Neural cell (in vitro differentiated cells): ENCODE data around the gene MINDY4. TPM values are rescaled to one million over a fixed set of nuclear protein-coding genes. Genes with fewer than 3 reads are reported as not detected.

ENCODE experiments used
- H2AFZ ChIP-seq: fragments of 200-600, 300-800 bp; sonication (generic), shearing (Covaris generic); 2 replicates; pipeline ENCODE4 v1.6.0; 2014; ENCODE audit warnings: low read depth, mild to moderate bottlenecking, antibody characterized with exemption, low read length, moderate library complexity
- H3F3A ChIP-seq: fragments of 200-600 bp; shearing (Covaris generic); 2 replicates; pipeline ENCODE4 v1.6.1; 2016; ENCODE audit warnings: mild to moderate bottlenecking, moderate library complexity, mixed read lengths, antibody characterized with exemption, low read length; ENCODE audit not compliant: insufficient read depth, poor library complexity, severe bottlenecking
- H3K27ac ChIP-seq: fragments of 200-600, 300-800 bp; sonication (generic), shearing (Covaris generic); 2 replicates; pipeline ENCODE4 v1.5.1; 2014; ENCODE audit warnings: mild to moderate bottlenecking, low read length, moderate library complexity
- H3K27me3 ChIP-seq: fragments of 300-800, 200-600 bp; sonication (generic), shearing (Covaris generic); 2 replicates; pipeline ENCODE4 v1.6.0; 2014; ENCODE audit warnings: mild to moderate bottlenecking, low read depth, low read length, moderate library complexity; ENCODE audit not compliant: insufficient read depth
- H3K36me3 ChIP-seq: fragments of 300-800, 200-600 bp; sonication (generic), shearing (Covaris generic); 2 replicates; pipeline ENCODE4 v1.5.1; 2014; ENCODE audit warnings: mild to moderate bottlenecking, antibody characterized with exemption, low read length, moderate library complexity; ENCODE audit not compliant: insufficient read depth
- H3K4me2 ChIP-seq: fragments of 300-800, 200-600 bp; sonication (generic), shearing (Covaris generic); 2 replicates; pipeline ENCODE4 v1.6.0; 2014; ENCODE audit warnings: mild to moderate bottlenecking, low read length
- H3K4me3 ChIP-seq: fragments of 300-800, 200-600 bp; sonication (generic), shearing (Covaris generic); 2 replicates; pipeline ENCODE4 v1.5.1; 2014; ENCODE audit warnings: mild to moderate bottlenecking, low read length, moderate library complexity
- H3K79me2 ChIP-seq: fragments of 200-600 bp; shearing (Covaris generic); replicated peaks from 2 replicates; pipeline ENCODE4 v1.6.0; 2014; ENCODE audit warnings: mild to moderate bottlenecking, low read length, moderate library complexity; ENCODE audit not compliant: insufficient read depth
- H3K9ac ChIP-seq: fragments of 300-800, 200-600 bp; sonication (generic), shearing (Covaris generic); 2 replicates; pipeline ENCODE4 v1.6.1; 2016; ENCODE audit warnings: mild to moderate bottlenecking, low read length, mixed read lengths
- H3K9me2 ChIP-seq: fragments of 200-600 bp; shearing (Covaris generic); 2 replicates; pipeline ENCODE4 v1.6.1; 2016; ENCODE audit warnings: mild to moderate bottlenecking, low read length, mixed read lengths; ENCODE audit not compliant: insufficient read depth
- H3K9me3 ChIP-seq: fragments of 200-600, 300-800 bp; sonication (generic), shearing (Covaris generic); 2 replicates; pipeline ENCODE4 v1.6.1; 2016; ENCODE audit warnings: mild to moderate bottlenecking, mixed run types, low read length, moderate library complexity, mixed read lengths
- H4K20me1 ChIP-seq: fragments of 200-600 bp; shearing (Covaris generic); 2 replicates; pipeline ENCODE4 v1.6.1; 2016; ENCODE audit warnings: mild to moderate bottlenecking, mixed run types; ENCODE audit not compliant: insufficient read depth
- EP300 ChIP-seq: fragments of 450-650 bp; conservative IDR thresholded peaks from 2 replicates; pipeline ENCODE4 v1.6.1; 2014; ENCODE audit warnings: antibody characterized with exemption, mild to moderate bottlenecking, moderate library complexity; ENCODE audit not compliant: poor library complexity, severe bottlenecking
- EZH2 ChIP-seq: fragments of 200-600, 300-800 bp; shearing (Covaris generic), sonication (generic); IDR thresholded peaks from 2 replicates; pipeline ENCODE4 v1.6.1; 2014; ENCODE audit warnings: antibody characterized with exemption, low read length, borderline replicate concordance, mild to moderate bottlenecking; ENCODE audit not compliant: insufficient read depth, poor library complexity, severe bottlenecking
- MXI1 ChIP-seq: fragments of 450-650 bp; conservative IDR thresholded peaks from 2 replicates; pipeline ENCODE4 v1.6.1; 2014; ENCODE audit warnings: antibody characterized with exemption, mild to moderate bottlenecking; ENCODE audit not compliant: poor library complexity, severe bottlenecking
- POLR2AphosphoS5 ChIP-seq: IDR thresholded peaks from 2 replicates; pipeline ENCODE4 v1.6.1; 2012
- RAD21 ChIP-seq: fragments of 450-650 bp; conservative IDR thresholded peaks from 2 replicates; pipeline ENCODE4 v1.6.1; 2014; ENCODE audit warnings: antibody characterized with exemption, mild to moderate bottlenecking, moderate library complexity
- SMC3 ChIP-seq: fragments of 450-650 bp; conservative IDR thresholded peaks from 2 replicates; pipeline ENCODE4 v1.6.1; 2014; ENCODE audit warnings: antibody characterized with exemption, mild to moderate bottlenecking, moderate library complexity; ENCODE audit not compliant: poor library complexity
- TAF1 ChIP-seq: IDR thresholded peaks from 2 replicates; pipeline ENCODE4 v1.6.1; 2012; ENCODE audit warnings: low read depth
- polyA plus RNA-seq: library from polyadenylated mRNA; depleted of rRNA; stranded (reverse); fragments of >200 nt; gene quantifications from 2 replicates; pipeline ENCODE4 v1.2.3, GENCODE V29; 2014
- TF ChIP-seq, protein P1 (sequence below): fragments of 450-650 bp; IDR thresholded peaks from 2 replicates; pipeline ENCODE4 v1.5.1; 2014; ENCODE audit warnings: antibody characterized with exemption, mild to moderate bottlenecking, moderate library complexity; ENCODE audit not compliant: poor library complexity, severe bottlenecking
- TF ChIP-seq, protein P2 (sequence below): IDR thresholded peaks from 2 replicates; pipeline ENCODE4 v1.6.1; 2012; ENCODE audit warnings: borderline replicate concordance

Gene MINDY4
- polyA plus RNA-seq, 1 donor from 2014 or later: 1.0 TPM

DNA sequence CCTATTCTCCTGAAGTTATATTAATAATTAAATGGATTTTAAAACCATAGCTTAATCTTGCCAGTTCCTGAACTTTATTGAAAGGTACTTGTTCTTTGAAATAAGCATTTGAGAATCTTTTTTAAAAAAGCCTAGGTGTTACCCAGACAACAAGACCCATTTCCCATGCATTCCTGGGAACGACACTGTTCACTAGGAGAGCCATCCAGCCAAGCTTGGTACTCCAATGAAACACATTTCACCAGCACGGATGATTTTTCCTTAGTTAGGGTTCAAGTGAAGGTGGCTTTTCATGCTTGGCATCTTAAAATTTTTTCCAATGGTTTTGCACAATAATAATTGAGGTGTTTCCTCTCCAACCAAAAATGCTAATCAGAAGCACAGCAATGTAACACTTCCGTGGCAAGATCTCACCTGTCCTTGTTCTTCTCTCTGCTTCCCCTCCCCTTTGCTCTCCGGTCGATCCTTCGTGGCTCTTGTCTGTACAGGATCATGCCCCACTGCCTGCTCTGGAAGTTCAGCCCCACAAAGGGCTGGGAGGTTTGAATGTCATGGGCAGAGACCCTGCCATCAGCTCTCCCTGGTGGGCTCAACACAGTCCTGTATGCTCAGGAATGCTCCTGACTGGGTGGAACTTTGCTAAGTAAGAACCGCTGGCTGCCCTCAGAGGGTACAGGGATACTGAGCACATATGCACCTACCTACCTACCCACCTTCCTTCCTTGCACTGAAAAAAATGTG is 70.8 kb downstream of the MINDY4 start:
- no peaks in the 10 kb centered on the region for H4K20me1 ChIP-seq
- H3K27me3 ChIP-seq: no peaks in the 10 kb centered on the region
- no peak overlapping the region for H3K27ac ChIP-seq
- no peak for TF ChIP-seq TAF1
- TF ChIP-seq, protein P1, sequence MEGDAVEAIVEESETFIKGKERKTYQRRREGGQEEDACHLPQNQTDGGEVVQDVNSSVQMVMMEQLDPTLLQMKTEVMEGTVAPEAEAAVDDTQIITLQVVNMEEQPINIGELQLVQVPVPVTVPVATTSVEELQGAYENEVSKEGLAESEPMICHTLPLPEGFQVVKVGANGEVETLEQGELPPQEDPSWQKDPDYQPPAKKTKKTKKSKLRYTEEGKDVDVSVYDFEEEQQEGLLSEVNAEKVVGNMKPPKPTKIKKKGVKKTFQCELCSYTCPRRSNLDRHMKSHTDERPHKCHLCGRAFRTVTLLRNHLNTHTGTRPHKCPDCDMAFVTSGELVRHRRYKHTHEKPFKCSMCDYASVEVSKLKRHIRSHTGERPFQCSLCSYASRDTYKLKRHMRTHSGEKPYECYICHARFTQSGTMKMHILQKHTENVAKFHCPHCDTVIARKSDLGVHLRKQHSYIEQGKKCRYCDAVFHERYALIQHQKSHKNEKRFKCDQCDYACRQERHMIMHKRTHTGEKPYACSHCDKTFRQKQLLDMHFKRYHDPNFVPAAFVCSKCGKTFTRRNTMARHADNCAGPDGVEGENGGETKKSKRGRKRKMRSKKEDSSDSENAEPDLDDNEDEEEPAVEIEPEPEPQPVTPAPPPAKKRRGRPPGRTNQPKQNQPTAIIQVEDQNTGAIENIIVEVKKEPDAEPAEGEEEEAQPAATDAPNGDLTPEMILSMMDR: no peak
- TF ChIP-seq POLR2AphosphoS5: no peak
- no peak for TF ChIP-seq SMC3
- no peak for TF ChIP-seq EZH2
- no peak for TF ChIP-seq EP300
- no peak for TF ChIP-seq RAD21
- TF ChIP-seq, protein P2, sequence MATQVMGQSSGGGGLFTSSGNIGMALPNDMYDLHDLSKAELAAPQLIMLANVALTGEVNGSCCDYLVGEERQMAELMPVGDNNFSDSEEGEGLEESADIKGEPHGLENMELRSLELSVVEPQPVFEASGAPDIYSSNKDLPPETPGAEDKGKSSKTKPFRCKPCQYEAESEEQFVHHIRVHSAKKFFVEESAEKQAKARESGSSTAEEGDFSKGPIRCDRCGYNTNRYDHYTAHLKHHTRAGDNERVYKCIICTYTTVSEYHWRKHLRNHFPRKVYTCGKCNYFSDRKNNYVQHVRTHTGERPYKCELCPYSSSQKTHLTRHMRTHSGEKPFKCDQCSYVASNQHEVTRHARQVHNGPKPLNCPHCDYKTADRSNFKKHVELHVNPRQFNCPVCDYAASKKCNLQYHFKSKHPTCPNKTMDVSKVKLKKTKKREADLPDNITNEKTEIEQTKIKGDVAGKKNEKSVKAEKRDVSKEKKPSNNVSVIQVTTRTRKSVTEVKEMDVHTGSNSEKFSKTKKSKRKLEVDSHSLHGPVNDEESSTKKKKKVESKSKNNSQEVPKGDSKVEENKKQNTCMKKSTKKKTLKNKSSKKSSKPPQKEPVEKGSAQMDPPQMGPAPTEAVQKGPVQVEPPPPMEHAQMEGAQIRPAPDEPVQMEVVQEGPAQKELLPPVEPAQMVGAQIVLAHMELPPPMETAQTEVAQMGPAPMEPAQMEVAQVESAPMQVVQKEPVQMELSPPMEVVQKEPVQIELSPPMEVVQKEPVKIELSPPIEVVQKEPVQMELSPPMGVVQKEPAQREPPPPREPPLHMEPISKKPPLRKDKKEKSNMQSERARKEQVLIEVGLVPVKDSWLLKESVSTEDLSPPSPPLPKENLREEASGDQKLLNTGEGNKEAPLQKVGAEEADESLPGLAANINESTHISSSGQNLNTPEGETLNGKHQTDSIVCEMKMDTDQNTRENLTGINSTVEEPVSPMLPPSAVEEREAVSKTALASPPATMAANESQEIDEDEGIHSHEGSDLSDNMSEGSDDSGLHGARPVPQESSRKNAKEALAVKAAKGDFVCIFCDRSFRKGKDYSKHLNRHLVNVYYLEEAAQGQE: no peak
- no peak for TF ChIP-seq MXI1
- H2AFZ ChIP-seq: no peak overlapping the region
- no peaks in the 10 kb centered on the region for H3K79me2 ChIP-seq
- no peaks in the 10 kb centered on the region for H3K9me2 ChIP-seq
- H3K9ac ChIP-seq: no peak overlapping the region
- no peak overlapping the region for H3K4me3 ChIP-seq
- H3K4me2 ChIP-seq: no peak overlapping the region
- H3K9me3 ChIP-seq: no peaks in the 10 kb centered on the region
- no peaks in the 10 kb centered on the region for H3F3A ChIP-seq
- no peaks in the 10 kb centered on the region for H3K36me3 ChIP-seq

DNA sequence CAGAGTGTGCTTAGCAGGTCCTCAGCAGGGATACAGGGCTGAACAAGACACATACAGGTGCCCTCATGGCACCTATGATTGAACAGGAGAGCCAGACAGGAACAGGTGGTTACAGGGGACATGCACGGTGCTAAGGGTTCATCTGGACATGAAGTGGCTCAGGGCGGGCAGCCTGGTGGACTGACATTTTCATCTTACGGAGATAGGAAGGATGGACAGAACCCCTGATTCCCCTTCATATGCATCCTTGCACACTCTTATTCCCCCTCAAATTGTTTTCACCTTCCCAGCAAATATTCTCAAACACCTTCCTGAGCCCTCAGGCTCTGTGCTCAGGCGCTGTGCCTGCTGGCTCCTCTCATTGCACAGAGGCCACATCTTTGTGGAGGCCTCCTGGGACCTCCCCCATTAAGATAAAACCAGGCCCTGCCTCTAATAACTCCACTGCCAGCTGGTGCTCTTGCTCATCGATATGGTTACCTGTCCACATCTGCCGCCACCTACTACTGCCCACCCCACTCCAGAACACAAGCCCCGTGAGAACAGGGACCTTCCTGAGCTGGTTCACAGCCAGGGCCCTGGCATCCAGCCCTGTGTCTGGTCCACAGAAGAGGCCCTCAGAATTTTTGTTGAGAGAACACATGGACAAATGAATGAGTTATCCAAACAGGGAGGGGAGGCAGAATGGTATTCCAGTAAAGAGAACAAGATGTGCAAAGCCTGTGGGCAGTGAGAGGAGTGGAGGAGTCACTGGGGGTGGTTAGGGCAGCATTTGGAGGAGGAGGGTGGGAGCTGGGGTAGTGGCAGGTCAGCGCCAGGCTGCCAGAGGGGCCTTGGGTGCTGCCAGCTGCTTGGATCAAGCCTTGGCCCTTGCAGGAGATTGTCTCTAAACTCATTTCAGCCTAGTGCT is 71.6 kb downstream of the MINDY4 start:
- no peak for TF ChIP-seq SMC3
- TF ChIP-seq, protein P1: no peak
- TF ChIP-seq, protein P2: no peak
- TF ChIP-seq POLR2AphosphoS5: no peak
- no peak for TF ChIP-seq RAD21
- no peak for TF ChIP-seq EZH2
- no peak for TF ChIP-seq EP300
- no peak for TF ChIP-seq TAF1
- TF ChIP-seq MXI1: no peak
- Histone ChIP-seq H3K9ac (no peak overlapping the region), H3K36me3 (no peaks in the 10 kb centered on the region), H3K27ac (no peak overlapping the region), H3K4me3 (no peak overlapping the region), H3K9me3 (no peaks in the 10 kb centered on the region), H3K27me3 (no peaks in the 10 kb centered on the region), H3F3A (no peaks in the 10 kb centered on the region), H3K4me2 (no peak overlapping the region), H3K79me2 (no peaks in the 10 kb centered on the region), H4K20me1 (no peaks in the 10 kb centered on the region), H3K9me2 (no peaks in the 10 kb centered on the region), H2AFZ (no peak overlapping the region)
